Psoas muscle (tissue), 8 donors: ENCODE results near the gene CDC42BPA. TPM values are rescaled to one million over a fixed set of nuclear protein-coding genes. Genes with fewer than 3 reads are reported as not detected.

Source experiments
- ATAC-seq, 4 donors: fragments of 200-7000 bp; cut with Tn5 transposase; one replicate each; pipeline ENCODE4 v1.9.1; 2020; ENCODE audit warnings: moderate library complexity in 3 of 4, mild to moderate bottlenecking in 2 of 4
- DNase-seq, 2 donors: peaks; one replicate each; pipeline ENCODE4 v3.0.0-alpha.2; 2020
- H3K27ac ChIP-seq: fragments of 200-600 bp; one replicate; pipeline ENCODE4 v1.8.0; 2022
- H3K27me3 ChIP-seq, 3 donors: fragments of 200-600 bp in 1 of 3; one replicate each; pipeline versions ENCODE4 v1.6.1 to v1.8.0; 2013 to 2022; ENCODE audit warnings: low read length in 2 of 3, mild to moderate bottlenecking in 2 of 3, moderate library complexity in 1 of 3; ENCODE audit not compliant: insufficient read depth in 3 of 3
- H3K36me3 ChIP-seq, 2 donors: fragments of 200-600 bp in 1 of 2; one replicate each; pipeline versions ENCODE4 v1.6.1 to v1.8.0; 2013 to 2022; ENCODE audit warnings: low read depth in 1 of 2, mild to moderate bottlenecking in 1 of 2, moderate library complexity in 1 of 2; ENCODE audit not compliant: insufficient read depth in 1 of 2
- H3K4me1 ChIP-seq: fragments of 200-600 bp; one replicate; pipeline ENCODE4 v1.8.0; 2022
- H3K4me3 ChIP-seq: fragments of 200-600 bp; one replicate; pipeline ENCODE4 v1.8.0; 2022; ENCODE audit warnings: mild to moderate bottlenecking
- H3K9me3 ChIP-seq: fragments of 200-600 bp; one replicate; pipeline ENCODE4 v1.8.0; 2022
- CTCF ChIP-seq: fragments of 200-600 bp; IDR thresholded peaks from one replicate; pipeline ENCODE4 v1.8.0; 2022; ENCODE audit warnings: antibody characterized with exemption
- WGBS, 3 donors: extraction: QIAGEN DNeasy Blood & Tissue Kit; methylation state at CpG; one replicate each; pipeline versions ENCODE4 v1.1.6 to v1.1.7; 2013; 5-methylcytosine and 5-hydroxymethylcytosine counted together
- intact Hi-C, 2 donors: fragments of 100-400 bp; cut with DNase I; formaldehyde crosslinking; loops; one replicate each; pipeline versions ENCODE4 v1.11.0 to v1.14.2; 2022
- polyA plus RNA-seq, 3 donors: library from polyadenylated mRNA; stranded (reverse); fragments of 200-250 nt; gene quantifications; one replicate each; pipeline ENCODE4 v1.2.3, GENCODE V29; 2013
- total RNA-seq, 4 donors: library from RNA; stranded (reverse); fragmentation: NEBNext Ultra II Directional in 2 of 4; extraction: Animal tissue kit (Norgen Biotek cat#: 25700) in 2 of 4; gene quantifications; one replicate each; pipeline versions ENCODE4 v1.2.1 to v1.2.4, GENCODE V29; 2021 to 2023
- donor health status: healthy with polysubstance abuse.
- donor health status: DM: no; HTN: no; CAD: no; lungs with moderate emphysema.
- donor health status: Bipolar disorder and iron deficiency.
- donor health status: healthy.
- donor health status: DM: yes; HTN: yes; CAD: no.
- donor health status: DM: no; HTN: no; CAD: no.
- donor health status: DM: no; HTN: no; CAD: no.
- donor health status: DM: yes; HTN: yes; CAD: no.

CDC42BPA gene
- total and polyA plus RNA-seq, 7 donors, result 5.3 to 23.0 (median 15.7) TPM

GRCh38 chr1:226985839-226986463, 332.3 kb downstream of the CDC42BPA start:
- no peak for TF ChIP-seq CTCF
- H3K27me3 ChIP-seq, result no peaks in the 10 kb centered on the region
- intact Hi-C loops, result no loop called here
- H3K4me3 ChIP-seq, result no peak overlapping the region
- peak overlapping the region; percentile 85 for H3K27ac ChIP-seq
- H3K9me3 ChIP-seq, result no peaks in the 10 kb centered on the region
- H3K36me3 ChIP-seq, result peaks cover 0 to 66% of the 10 kb centered on the region in 2 donors
- DNase-seq (peak in 1 of 2 donors; percentile 74), ATAC-seq (peak; percentile 9 to 32 (median 28))
- H3K4me1 ChIP-seq, result peaks cover 91% of the 10 kb centered on the region
- 46 to 70% (median 46%) methylated on average over 25 of the region's 25 CpGs for WGBS, 3 donors

DNA sequence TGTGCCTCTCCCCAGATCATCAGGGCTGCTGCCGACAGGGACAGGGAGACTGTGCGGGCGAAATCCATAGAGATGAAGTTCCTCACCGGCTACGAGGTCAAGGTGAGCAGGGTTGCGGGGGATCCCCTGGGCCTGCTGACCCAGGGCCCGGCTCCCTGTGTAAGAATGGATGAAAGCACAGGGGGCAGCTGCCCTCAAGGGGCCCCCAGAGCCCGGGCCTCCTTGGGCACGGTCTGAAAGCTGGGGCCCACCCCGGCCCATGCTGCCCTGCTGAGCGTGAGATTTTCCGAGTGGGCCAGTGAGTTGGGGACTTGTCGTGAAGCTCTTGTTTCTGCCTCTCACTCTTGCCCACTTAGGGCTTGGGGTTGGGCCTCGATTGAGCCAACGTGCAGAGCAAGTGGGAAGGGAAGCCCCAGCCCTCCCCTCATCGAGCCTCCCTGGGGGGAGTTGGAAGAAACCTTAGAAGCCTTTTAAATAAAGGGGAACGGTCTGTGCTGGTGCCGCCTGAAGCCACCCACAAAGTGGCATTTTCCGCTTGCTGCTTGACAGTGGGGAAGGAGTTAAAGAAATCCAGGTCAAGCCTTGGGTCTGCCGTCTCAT, 333.0 kb downstream of the CDC42BPA start:
- intact Hi-C loops, result no loop called here
- peaks cover 0 to 72% of the 10 kb centered on the region in 2 donors for H3K36me3 ChIP-seq
- DNase-seq (peak in 1 of 2 donors; percentile 49), ATAC-seq (no peak)
- WGBS, 3 donors, result 56 to 70% (median 63%) methylated on average over 20 of the region's 20 CpGs
- H3K27me3 ChIP-seq, result no peaks in the 10 kb centered on the region
- no peak overlapping the region for H3K4me3 ChIP-seq
- peaks cover 91% of the 10 kb centered on the region for H3K4me1 ChIP-seq
- TF ChIP-seq CTCF, result no peak
- no peaks in the 10 kb centered on the region for H3K9me3 ChIP-seq
- H3K27ac ChIP-seq, result peak overlapping the region; percentile 85

GRCh38 chr1:226984521-226985238, 333.6 kb downstream of the CDC42BPA start:
- no peak for TF ChIP-seq CTCF
- peaks cover 0 to 76% of the 10 kb centered on the region in 2 donors for H3K36me3 ChIP-seq
- H3K4me1 ChIP-seq, result peaks cover 91% of the 10 kb centered on the region
- intact Hi-C loops, result loop anchor here in 1 of 2 donors (5.0 kb wide), 2 partner anchors 42 to 67 kb away; partner anchors contain the start of gene COQ8A
- H3K9me3 ChIP-seq, result no peaks in the 10 kb centered on the region
- H3K27ac ChIP-seq, result peak overlapping the region; percentile 85
- peak in 1 of 2 donors; percentile 87 for DNase-seq
- no peaks in the 10 kb centered on the region for H3K27me3 ChIP-seq
- peak; percentile 24 to 51 (median 36) for ATAC-seq
- H3K4me3 ChIP-seq, result no peak overlapping the region
- WGBS, 3 donors, result 41 to 60% (median 43%) methylated on average over 18 of the region's 18 CpGs

GRCh38 chr1:226983992-226984364, 334.3 kb downstream of the CDC42BPA start:
- intact Hi-C loops, result loop anchor here in 1 of 2 donors (5.0 kb wide), 2 partner anchors 42 to 67 kb away; partner anchors contain the start of gene COQ8A
- Histone ChIP-seq H3K27me3 (no peaks in the 10 kb centered on the region), H3K4me1 (peaks cover 91% of the 10 kb centered on the region), H3K9me3 (no peaks in the 10 kb centered on the region), H3K36me3 (peaks cover 0 to 77% of the 10 kb centered on the region in 2 donors), H3K4me3 (no peak overlapping the region), H3K27ac (peak overlapping the region; percentile 85)
- no peak for TF ChIP-seq CTCF
- WGBS, 3 donors, result 32 to 54% (median 37%) methylated on average over 5 of the region's 5 CpGs
- peak in 1 of 2 donors; percentile 72 for DNase-seq
- ATAC-seq, result peak in 3 of 4 donors; percentile 3 to 15 (median 9)
